Right ventricle myocardium inferior (tissue), 1 donor: ENCODE results near the gene GVQW3. TPM values are rescaled to one million over a fixed set of nuclear protein-coding genes. Genes with fewer than 3 reads are reported as not detected.
A peak's percentile ranks its signal among the peaks of the same experiment; 100 is the strongest.

Source experiments
- ATAC-seq: fragments of 200-7000 bp; cut with Tn5 transposase; one replicate; pipeline ENCODE4 v1.9.1; 2020; ENCODE audit warnings: mild to moderate bottlenecking, moderate library complexity
- DNase-seq: peaks from one replicate; pipeline ENCODE4 v3.0.0; 2021; ENCODE audit errors: missing footprints
- intact Hi-C: fragments of 100-400 bp; cut with DNase I; formaldehyde crosslinking; loops from one replicate; pipeline ENCODE4 v1.11.0; 2022
- total RNA-seq: library from RNA; stranded (reverse); fragmentation: NEBNext Ultra II Directional; extraction: Animal tissue kit (Norgen Biotek cat#: 25700); gene quantifications from one replicate; pipeline ENCODE4 v1.2.1, GENCODE V29; 2021
- donor health status: DM: no; HTN: yes; CAD: no; lungs with severe emphysema.

GVQW3 gene
- total RNA-seq, 1 donor from 2014 or later = 1.9 TPM

GRCh38 chr11:76426660-76427059 lies 45.5 kb downstream of the GVQW3 start:
- no peak for DNase-seq
- no peak for ATAC-seq
- intact Hi-C loops = no loop called here

- DNase-seq = no peak
- ATAC-seq = no peak
- intact Hi-C loops = no loop called here
Measured at GRCh38 chr11:76436020-76436419, 54.9 kb downstream of the GVQW3 start.

GRCh38 chr11:76443268-76443980 lies 62.3 kb downstream of the GVQW3 start:
- intact Hi-C loops = loop anchor here (2.0 kb wide), 1 partner anchor 417 kb away; the partner anchor contains the start of gene ACER3
- ATAC-seq = no peak

GRCh38 chr11:76444065-76444383 lies 62.9 kb downstream of the GVQW3 start:
- intact Hi-C loops = loop anchor here (1.0 to 2.0 kb wide), 3 partner anchors 63 to 237 kb away; partner anchors contain the start of genes GVQW3, THAP12 and WNT11
- DNase-seq (no peak), ATAC-seq (no peak)

More at GRCh38 chr11:76443268-76443980, 62.3 kb downstream of the GVQW3 start:
- no peak for DNase-seq

- ATAC-seq = peak; percentile 98
- intact Hi-C loops = loop anchor here (1.0 to 2.0 kb wide), 3 partner anchors 63 to 238 kb away; partner anchors contain the start of genes GVQW3, THAP12 and WNT11
Measured at GRCh38 chr11:76444384-76445120, 63.4 kb downstream of the GVQW3 start, which contains the start of gene EMSY. EMSY (plus strand) TSS chr11:76445018; CDS start chr11:76446939, 1,921 bp downstream.

GRCh38 chr11:76445121-76446084 lies 64.3 kb downstream of the GVQW3 start:
- intact Hi-C loops = loop anchor here (2.0 kb wide), 2 partner anchors 211 to 239 kb away; partner anchors contain the start of gene WNT11

More at GRCh38 chr11:76444384-76445120, 63.4 kb downstream of the GVQW3 start, which contains the start of gene EMSY:
- peak; percentile 98 for DNase-seq

GRCh38 chr11:76448506-76448905 lies 67.4 kb downstream of the GVQW3 start:
- no peak for ATAC-seq
- intact Hi-C loops = no loop called here
- no peak for DNase-seq

More at GRCh38 chr11:76445121-76446084, 64.3 kb downstream of the GVQW3 start:
- ATAC-seq (peak; percentile 64), DNase-seq (peak; percentile 87)

- intact Hi-C loops = no loop called here
- ATAC-seq = no peak
- DNase-seq = no peak
Measured at GRCh38 chr11:76453248-76453647, 72.1 kb downstream of the GVQW3 start.

GRCh38 chr11:76455331-76455730 lies 74.2 kb downstream of the GVQW3 start:
- DNase-seq = no peak
- intact Hi-C loops = no loop called here
- ATAC-seq = no peak

- ATAC-seq = no peak
- DNase-seq = no peak
- intact Hi-C loops = no loop called here
Measured at GRCh38 chr11:76455931-76456330, 74.8 kb downstream of the GVQW3 start.

GRCh38 chr11:76456571-76456970 lies 75.4 kb downstream of the GVQW3 start:
- no peak for ATAC-seq
- intact Hi-C loops = no loop called here
- DNase-seq = no peak

Other genes starting within 250 kb of the GVQW3 start
- gene WNT11, start 174.8 kb upstream of the GVQW3 start, total RNA-seq = 18.2 TPM
- 19.4 TPM for gene THAP12, start 191 bp upstream of the GVQW3 start, total RNA-seq
- 17.9 TPM for gene EMSY, start 63.7 kb downstream of the GVQW3 start, total RNA-seq